HepG2 (cell line): ENCODE results near the gene PLK4. TPM values are rescaled to one million over a fixed set of nuclear protein-coding genes. Genes with fewer than 3 reads are reported as not detected.

ENCODE experiments used
- ATAC-seq: fragments of 200-7000 bp; cut with Tn5 transposase; 3 replicates; pipeline ENCODE4 v1.9.1; 2020; ENCODE audit warnings: mild to moderate bottlenecking, moderate library complexity
- BruUV-seq: library from RNA; stranded (reverse); fragments of 400-500 nt; replicated peaks from 2 replicates; lab custom pipeline; 2021; lab: Mats Ljungman, UMichigan
- CTCF ChIA-PET: fragments of 300-600 bp; formaldehyde crosslinking; extraction: SDS; loops from one replicate; lab custom pipeline; 2021; ENCODE audit warnings: low total read pairs, inconsistent platforms, low intra/inter-chr PET ratio; lab: Yijun Ruan, JAX
- POLR2A ChIA-PET: fragments of 350-600 bp; sonication (Branson Sonifier 250); formaldehyde crosslinking; loops from one replicate; lab custom pipeline; 2020; ENCODE audit warnings: antibody characterized with exemption, inconsistent platforms; lab: Yijun Ruan, JAX
- DNase-seq: peaks from one replicate; pipeline ENCODE4 v3.0.0-alpha.2; 2015; ENCODE audit warnings: low spot score
- FAIRE-seq: peaks from 3 replicates; lab custom pipeline; 2011; peaks lifted over from hg19 to GRCh38; lab: Jason Lieb, UNC
- H2AFZ ChIP-seq: one replicate; pipeline ENCODE4 v1.6.1; 2011; ENCODE audit warnings: low read length, inconsistent platforms
- H3K27ac ChIP-seq: fragments of 300-600 bp; 3 replicates; pipeline ENCODE4 v1.8.0; 2011; ENCODE audit warnings: mixed run types, mild to moderate bottlenecking, mixed read lengths, low read length, inconsistent platforms; ENCODE audit not compliant: insufficient read depth; ENCODE audit errors: extremely low read length
- H3K27me3 ChIP-seq, 2 experiments: fragments of 200-600 bp in 1 of 2; 2 replicates in 1 of 2; 3 replicates in 1 of 2; pipeline versions ENCODE4 v1.6.0 to v1.8.0; 2011; ENCODE audit warnings: low read length in 2 of 2, mild to moderate bottlenecking in 2 of 2, moderate library complexity in 2 of 2, inconsistent platforms in 1 of 2; ENCODE audit not compliant: insufficient read depth in 2 of 2, control insufficient read depth in 1 of 2
- H3K36me3 ChIP-seq, 2 experiments: fragments of 200-600 bp in 1 of 2; replicated peaks in 1 of 2; 2 replicates in 1 of 2; 3 replicates in 1 of 2; pipeline versions ENCODE4 v1.5.1 to v1.8.0; 2011; ENCODE audit warnings: low read length in 2 of 2, inconsistent platforms in 1 of 2; ENCODE audit not compliant: insufficient read depth in 2 of 2, control insufficient read depth in 1 of 2
- H3K4me1 ChIP-seq: 2 replicates; pipeline ENCODE4 v1.5.1; 2012; ENCODE audit warnings: low read length, inconsistent platforms; ENCODE audit not compliant: insufficient read depth
- H3K4me2 ChIP-seq: 2 replicates; pipeline ENCODE4 v1.6.0; 2011; ENCODE audit warnings: low read depth, low read length, inconsistent platforms
- H3K4me3 ChIP-seq, 3 experiments: fragments of 200-600 bp in 1 of 3; sonication (generic), shearing (Covaris generic) in 1 of 3; replicated peaks in 1 of 3; 2 replicates each; pipeline ENCODE4 v1.5.1; 2011 to 2016; ENCODE audit warnings: low read length in 3 of 3, inconsistent platforms in 2 of 3, low read depth in 2 of 3, mild to moderate bottlenecking in 2 of 3, control low read depth in 1 of 3, mixed read lengths in 1 of 3; ENCODE audit not compliant: insufficient read depth in 1 of 3
- H3K79me2 ChIP-seq: one replicate; pipeline ENCODE4 v1.6.1; 2011; ENCODE audit warnings: low read length, inconsistent platforms; ENCODE audit not compliant: insufficient read depth
- H3K9ac ChIP-seq: 2 replicates; pipeline ENCODE4 v1.6.0; 2011; ENCODE audit warnings: mild to moderate bottlenecking, low read depth, low read length, inconsistent platforms; ENCODE audit not compliant: insufficient read depth
- H3K9me3 ChIP-seq: 2 replicates; pipeline ENCODE4 v1.5.1; 2012; ENCODE audit warnings: mild to moderate bottlenecking, low read length
- H4K20me1 ChIP-seq: 2 replicates; pipeline ENCODE4 v1.6.0; 2011; ENCODE audit warnings: inconsistent platforms, mild to moderate bottlenecking, low read length, moderate library complexity; ENCODE audit not compliant: insufficient read depth
- MAFK ChIP-seq, 2 experiments: IDR thresholded peaks in 1 of 2; conservative IDR thresholded peaks in 1 of 2; 2 replicates each; pipeline ENCODE4 v1.6.1; 2011; ENCODE audit warnings: improper control_type of control experiment in 2 of 2, low read length in 2 of 2
- NFKBIZ ChIP-seq: IDR thresholded peaks from 2 replicates; pipeline ENCODE4 v1.6.1; 2018; ENCODE audit warnings: missing genetic modification reagents, missing compliant biosample characterization
- ONECUT2 ChIP-seq: sonication (generic); formaldehyde crosslinking; IDR thresholded peaks from 2 replicates; pipeline ENCODE4 v1.4.0; 2020; ENCODE audit warnings: missing genetic modification reagents
- SETDB1 ChIP-seq: sonication (generic); formaldehyde crosslinking; IDR thresholded peaks from 2 replicates; pipeline ENCODE4 v1.5.1; 2020; ENCODE audit warnings: missing genetic modification reagents, mild to moderate bottlenecking, borderline replicate concordance
- SSRP1 ChIP-seq: IDR thresholded peaks from 2 replicates; pipeline ENCODE4 v1.6.1; 2016; ENCODE audit warnings: control low read depth
- TBX3 ChIP-seq: fragments of 450-650 bp; IDR thresholded peaks from 2 replicates; pipeline ENCODE4 v1.6.1; 2017; ENCODE audit warnings: antibody characterized with exemption, mild to moderate bottlenecking, inconsistent platforms, borderline replicate concordance
- ZNF232 ChIP-seq: sonication (generic); formaldehyde crosslinking; IDR thresholded peaks from 2 replicates; pipeline ENCODE4 v1.4.0; 2020; ENCODE audit warnings: missing genetic modification reagents, borderline replicate concordance
- WGBS: methylation state at CpG from one replicate; pipeline ENCODE4 v1.1.6; 2017; ENCODE audit warnings: low lambda C conversion rate; 5-methylcytosine and 5-hydroxymethylcytosine counted together
- in situ Hi-C: cut with HindIII; loops from 2 replicates; pipeline ENCODE4 v1.10.0; 2017; ENCODE audit warnings: low pct_unique_long_range_greater_than_20kb; ENCODE audit not compliant: extremely low pct_ligation_motif_present
- intact Hi-C: fragments of 100-400 bp; cut with micrococcal nuclease; formaldehyde crosslinking; loops from one replicate; pipeline ENCODE4 v1.10.0; 2022; ENCODE audit not compliant: unreplicated experiment
- polyA plus RNA-seq, 8 experiments: library from polyadenylated mRNA; depleted of rRNA in 3 of 8; stranded (reverse) in 7 of 8; unstranded in 1 of 8; fragments of >200 nt; fragmentation: Illumina TruSeq in 4 of 8; extraction: Trizol in 4 of 8; gene quantifications; 2 replicates each; pipeline versions ENCODE4 v1.2.1 to v1.2.3, GENCODE V29; 2011 to 2016; ENCODE audit warnings: low read depth in 4 of 8, missing spikeins in 1 of 8, mixed read lengths in 1 of 8; ENCODE audit not compliant: insufficient read depth in 1 of 8
- total RNA-seq, 5 experiments: library from RNA; depleted of rRNA; stranded (reverse); fragments of >200 nt; fragmentation: Illumina TruSeq; extraction: Trizol; gene quantifications; 2 replicates each; pipeline ENCODE4 v1.2.3, GENCODE V29; 2016; ENCODE audit warnings: low read depth in 1 of 5
- TF ChIP-seq, protein P1 (sequence below): sonication (generic); formaldehyde crosslinking; IDR thresholded peaks from 2 replicates; pipeline ENCODE4 v1.9.0; 2021; ENCODE audit warnings: missing genetic modification reagents, borderline replicate concordance
- TF ChIP-seq, protein P2 (sequence below): sonication (generic); formaldehyde crosslinking; IDR thresholded peaks from 2 replicates; pipeline ENCODE4 v1.8.0; 2022; ENCODE audit warnings: mild to moderate bottlenecking, missing genetic modification reagents, moderate library complexity

Gene PLK4
- total and polyA plus RNA-seq, 2 of the 13 experiments (the other 11 are each of a cell fraction or from before 2014, with no cell fraction given), result 22.4 to 46.1 TPM

DNA sequence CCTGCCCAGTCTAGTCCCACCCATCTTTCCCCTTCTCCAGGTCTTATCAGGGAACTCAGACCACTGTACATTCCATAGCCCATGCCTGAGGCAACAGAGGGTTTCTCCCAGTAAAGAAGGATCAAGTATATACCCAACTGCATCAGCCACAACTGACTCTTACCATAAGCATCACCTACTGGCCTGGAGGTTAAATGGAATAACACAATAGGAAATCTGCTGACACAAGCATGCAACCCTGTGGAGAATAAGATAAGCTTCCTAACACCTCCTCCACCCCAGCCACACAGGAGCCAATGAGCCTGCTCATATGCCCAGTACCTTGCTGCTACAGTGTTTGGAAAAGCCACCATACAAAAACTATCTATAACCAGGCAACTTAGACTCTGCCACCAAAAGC lies 34.6 kb upstream of the PLK4 start:
- H3K27me3 ChIP-seq, result no peaks in the 10 kb centered on the region
- POLR2A ChIA-PET, result no interaction called here
- CTCF ChIA-PET, result no interaction called here
- H3K27ac ChIP-seq, result no peak overlapping the region
- H3K79me2 ChIP-seq, result no peaks in the 10 kb centered on the region
- ATAC-seq (no peak; the same call in 2 of the 3 replicates), FAIRE-seq (no peak), DNase-seq (no peak)
- H3K36me3 ChIP-seq, result no peaks in the 10 kb centered on the region
- H3K9ac ChIP-seq, result no peak overlapping the region
- no peaks in the 10 kb centered on the region for H4K20me1 ChIP-seq
- H3K4me1 ChIP-seq, result no peaks in the 10 kb centered on the region
- no peak overlapping the region for H3K4me3 ChIP-seq
- no peak overlapping the region for H2AFZ ChIP-seq
- no peak overlapping the region for H3K4me2 ChIP-seq
- BruUV-seq, result no TSS peak
- intact Hi-C loops (no loop called here), in situ Hi-C loops (no loop called here)
- H3K9me3 ChIP-seq, result peaks cover 19% of the 10 kb centered on the region
- TF ChIP-seq, protein P1, sequence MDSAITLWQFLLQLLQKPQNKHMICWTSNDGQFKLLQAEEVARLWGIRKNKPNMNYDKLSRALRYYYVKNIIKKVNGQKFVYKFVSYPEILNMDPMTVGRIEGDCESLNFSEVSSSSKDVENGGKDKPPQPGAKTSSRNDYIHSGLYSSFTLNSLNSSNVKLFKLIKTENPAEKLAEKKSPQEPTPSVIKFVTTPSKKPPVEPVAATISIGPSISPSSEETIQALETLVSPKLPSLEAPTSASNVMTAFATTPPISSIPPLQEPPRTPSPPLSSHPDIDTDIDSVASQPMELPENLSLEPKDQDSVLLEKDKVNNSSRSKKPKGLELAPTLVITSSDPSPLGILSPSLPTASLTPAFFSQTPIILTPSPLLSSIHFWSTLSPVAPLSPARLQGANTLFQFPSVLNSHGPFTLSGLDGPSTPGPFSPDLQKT, result no peak
- no peak for TF ChIP-seq SETDB1 (CRISPR knock-in tag)
- peak; percentile 23 to 48; a peak in 2 of 4 replicates for TF ChIP-seq MAFK (conservative IDR thresholded peaks at IDR 0.05 in 1 of 2, IDR thresholded peaks at IDR 0.05 in 1 of 2; ENCODE audit: low read length in 2 of 2)
- no peak for TF ChIP-seq TBX3
- TF ChIP-seq NFKBIZ (CRISPR knock-in tag), result no peak
- no peak for TF ChIP-seq ONECUT2 (CRISPR knock-in tag)
- no peak for TF ChIP-seq ZNF232 (CRISPR knock-in tag)

DNA sequence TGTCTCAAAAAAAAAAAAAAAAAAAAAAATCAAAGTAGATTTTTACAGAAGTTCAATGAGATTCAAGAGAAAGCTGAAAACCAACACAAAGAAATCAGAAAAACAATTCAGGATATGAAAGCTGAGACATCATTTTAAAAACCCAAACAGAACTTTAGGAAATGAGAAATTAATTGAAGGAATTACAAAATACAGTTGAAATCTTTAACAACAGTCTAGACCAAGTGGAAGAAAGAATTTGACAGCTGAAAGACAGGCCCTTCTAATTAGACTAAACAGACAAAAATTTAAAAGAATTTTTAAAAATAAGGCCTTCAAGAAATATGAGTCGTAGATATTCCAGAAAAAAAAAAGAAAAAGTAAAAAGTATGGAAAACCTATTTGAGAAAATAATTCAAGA lies 33.9 kb upstream of the PLK4 start:
- ATAC-seq (no peak), FAIRE-seq (no peak), DNase-seq (no peak)
- in situ Hi-C loops, result no loop called here
- TF ChIP-seq, protein P2, sequence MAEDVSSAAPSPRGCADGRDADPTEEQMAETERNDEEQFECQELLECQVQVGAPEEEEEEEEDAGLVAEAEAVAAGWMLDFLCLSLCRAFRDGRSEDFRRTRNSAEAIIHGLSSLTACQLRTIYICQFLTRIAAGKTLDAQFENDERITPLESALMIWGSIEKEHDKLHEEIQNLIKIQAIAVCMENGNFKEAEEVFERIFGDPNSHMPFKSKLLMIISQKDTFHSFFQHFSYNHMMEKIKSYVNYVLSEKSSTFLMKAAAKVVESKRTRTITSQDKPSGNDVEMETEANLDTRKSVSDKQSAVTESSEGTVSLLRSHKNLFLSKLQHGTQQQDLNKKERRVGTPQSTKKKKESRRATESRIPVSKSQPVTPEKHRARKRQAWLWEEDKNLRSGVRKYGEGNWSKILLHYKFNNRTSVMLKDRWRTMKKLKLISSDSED (CRISPR knock-in tag), result no peak
- TF ChIP-seq SSRP1 (CRISPR knock-in tag), result no peak
- Histone ChIP-seq H3K9ac (no peak overlapping the region), H3K4me3 (no peak overlapping the region), H3K9me3 (peaks cover 19% of the 10 kb centered on the region), H4K20me1 (no peaks in the 10 kb centered on the region), H2AFZ (no peak overlapping the region), H3K27ac (no peak overlapping the region), H3K4me1 (no peaks in the 10 kb centered on the region), H3K27me3 (no peaks in the 10 kb centered on the region), H3K4me2 (no peak overlapping the region), H3K79me2 (no peaks in the 10 kb centered on the region), H3K36me3 (no peaks in the 10 kb centered on the region)
- intact Hi-C loops, result no loop called here
- 94% methylated on average over 1 of the region's 1 CpG for WGBS
- ChIA-PET POLR2A (no interaction called here), CTCF (no interaction called here)
- no TSS peak for BruUV-seq
